Neuronal stem cell (in vitro differentiated cells): ENCODE data around the gene OTOP1.
"Not testable (repeated sequence)": the region's sequence is repeated elsewhere in the genome, so short reads cannot be mapped to it uniquely, and the experiment has no call there.

Experiments used
- DNase-seq: peaks from one replicate; pipeline ENCODE4 v3.0.0-alpha.2; 2013; ENCODE audit warnings: low spot score
- H2AFZ ChIP-seq: one replicate; pipeline ENCODE4 v1.6.1; 2013; ENCODE audit warnings: mild to moderate bottlenecking, low read length, inconsistent platforms
- H2AK5ac ChIP-seq: 2 replicates; pipeline ENCODE4 v1.6.1; 2013; ENCODE audit warnings: low read depth, mild to moderate bottlenecking, inconsistent platforms, low read length, moderate library complexity, mixed read lengths
- H2BK120ac ChIP-seq: 2 replicates; pipeline ENCODE4 v1.6.1; 2013; ENCODE audit warnings: low read depth, mild to moderate bottlenecking, inconsistent platforms, low read length, moderate library complexity, mixed read lengths
- H2BK12ac ChIP-seq: one replicate; pipeline ENCODE4 v1.6.1; 2013; ENCODE audit warnings: low read length, inconsistent platforms
- H2BK15ac ChIP-seq: 2 replicates; pipeline ENCODE4 v1.6.1; 2013; ENCODE audit warnings: mild to moderate bottlenecking, low read length, inconsistent platforms, mixed read lengths
- H2BK5ac ChIP-seq: one replicate; pipeline ENCODE4 v1.6.1; 2013; ENCODE audit warnings: inconsistent platforms, mild to moderate bottlenecking, low read length, moderate library complexity
- H3K14ac ChIP-seq: one replicate; pipeline ENCODE4 v1.6.1; 2013; ENCODE audit warnings: low read length, inconsistent platforms
- H3K18ac ChIP-seq: 2 replicates; pipeline ENCODE4 v1.6.1; 2013; ENCODE audit warnings: low read length, inconsistent platforms
- H3K23ac ChIP-seq: 2 replicates; pipeline ENCODE4 v1.6.1; 2013; ENCODE audit warnings: low read depth, mild to moderate bottlenecking, mixed read lengths, low read length, inconsistent platforms; ENCODE audit not compliant: poor library complexity
- H3K27ac ChIP-seq: replicated peaks from 3 replicates; pipeline ENCODE4 v1.5.1; 2013; ENCODE audit warnings: low read length, inconsistent platforms
- H3K27me3 ChIP-seq, 3 experiments: 2 replicates each; pipeline ENCODE4 v1.6.1; 2013; ENCODE audit warnings: low read length in 3 of 3, mild to moderate bottlenecking in 2 of 3, inconsistent platforms in 1 of 3, low read depth in 1 of 3, mixed read lengths in 1 of 3, moderate library complexity in 1 of 3; ENCODE audit not compliant: control insufficient read depth in 3 of 3, insufficient read depth in 3 of 3
- H3K36me3 ChIP-seq, 2 donors: replicated peaks in 1 of 2; 2 replicates each; pipeline ENCODE4 v1.6.1; 2013; ENCODE audit warnings: low read length in 2 of 2; ENCODE audit not compliant: control insufficient read depth in 2 of 2, insufficient read depth in 2 of 2
- H3K4ac ChIP-seq: 2 replicates; pipeline ENCODE4 v1.6.1; 2013; ENCODE audit warnings: inconsistent platforms, mild to moderate bottlenecking, low read length, moderate library complexity
- H3K4me1 ChIP-seq, 2 donors: 1 replicate in 1 of 2; 2 replicates in 1 of 2; pipeline ENCODE4 v1.6.1; 2013; ENCODE audit warnings: low read length in 2 of 2, low read depth in 1 of 2; ENCODE audit not compliant: control insufficient read depth in 2 of 2, insufficient read depth in 1 of 2
- H3K4me2 ChIP-seq: one replicate; pipeline ENCODE4 v1.6.1; 2013; ENCODE audit warnings: mild to moderate bottlenecking, low read length, inconsistent platforms; ENCODE audit not compliant: insufficient read depth, poor library complexity, severe bottlenecking
- H3K4me3 ChIP-seq, 2 donors: 2 replicates each; pipeline ENCODE4 v1.5.1; 2013; ENCODE audit warnings: low read length in 2 of 2, mild to moderate bottlenecking in 2 of 2, inconsistent platforms in 1 of 2, moderate library complexity in 1 of 2
- H3K79me1 ChIP-seq: one replicate; pipeline ENCODE4 v1.6.1; 2013; ENCODE audit warnings: low read depth, mild to moderate bottlenecking, inconsistent platforms, low read length, moderate library complexity
- H3K9ac ChIP-seq: one replicate; pipeline ENCODE4 v1.6.1; 2013; ENCODE audit warnings: mild to moderate bottlenecking, low read depth, low read length, inconsistent platforms; ENCODE audit not compliant: poor library complexity
- H3K9me3 ChIP-seq, 2 donors: replicated peaks in 1 of 2; 2 replicates each; pipeline versions ENCODE3 to v1.6.1; 2013; ENCODE audit warnings: low read length in 2 of 2, mild to moderate bottlenecking in 2 of 2, inconsistent platforms in 1 of 2, low read depth in 1 of 2, mixed read lengths in 1 of 2, moderate library complexity in 1 of 2; ENCODE audit not compliant: control insufficient read depth in 2 of 2, insufficient read depth in 1 of 2
- H4K8ac ChIP-seq: one replicate; pipeline ENCODE4 v1.6.1; 2013; ENCODE audit warnings: low read depth, mild to moderate bottlenecking, inconsistent platforms, low read length, moderate library complexity
- H4K91ac ChIP-seq: one replicate; pipeline ENCODE4 v1.6.1; 2013; ENCODE audit warnings: low read length, low read depth, mild to moderate bottlenecking, inconsistent platforms; ENCODE audit not compliant: poor library complexity
- WGBS, 2 donors: extraction: QIAGEN DNeasy Blood & Tissue Kit; methylation state at CpG; one replicate each; pipeline ENCODE4 v1.1.7; 2013; ENCODE audit warnings: missing lambda C conversion rate in 2 of 2, mixed read lengths in 1 of 2; ENCODE audit not compliant: insufficient read length in 2 of 2, insufficient replicate concordance in 1 of 2; ENCODE audit errors: extremely low coverage in 2 of 2; 5-methylcytosine and 5-hydroxymethylcytosine counted together

Gene OTOP1

DNA sequence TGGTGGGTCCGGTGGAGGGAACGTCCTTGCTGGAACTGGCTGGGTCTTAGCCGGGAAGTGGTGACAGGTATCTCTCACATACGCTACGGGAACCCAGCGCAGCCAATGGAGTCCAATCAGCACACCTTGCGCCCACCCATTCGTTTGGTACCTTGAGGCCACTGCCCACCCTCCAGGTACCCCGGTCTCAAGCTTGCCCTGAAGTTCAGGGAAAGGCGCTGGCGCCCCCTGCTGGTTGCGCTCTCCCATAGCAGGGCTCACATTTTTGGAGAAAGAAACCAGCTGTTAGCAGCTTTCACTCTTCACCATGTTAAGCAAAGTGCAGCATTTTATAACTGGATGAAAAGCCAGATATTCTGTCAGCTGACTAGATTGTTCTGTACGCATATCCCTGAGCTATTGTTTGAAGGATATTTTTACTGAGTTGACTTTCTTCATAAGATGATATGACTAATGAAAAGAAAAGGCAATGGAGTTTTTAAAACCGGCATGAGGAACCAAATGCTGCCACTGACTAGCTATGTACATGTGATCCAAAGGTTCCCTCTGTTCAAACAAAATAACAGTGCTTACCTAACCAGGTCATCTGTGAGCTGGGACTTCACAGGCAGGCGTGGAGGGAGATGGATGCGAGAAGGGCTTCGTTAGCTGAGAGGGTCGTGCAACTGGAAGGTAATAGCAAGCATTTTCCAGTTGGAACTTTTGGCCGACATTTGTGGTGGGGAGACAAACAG, 43.7 kb downstream of the OTOP1 start:
- peak; percentile 31 for DNase-seq
- Histone ChIP-seq H4K91ac (no peak overlapping the region), H4K8ac (no peak overlapping the region)

DNA sequence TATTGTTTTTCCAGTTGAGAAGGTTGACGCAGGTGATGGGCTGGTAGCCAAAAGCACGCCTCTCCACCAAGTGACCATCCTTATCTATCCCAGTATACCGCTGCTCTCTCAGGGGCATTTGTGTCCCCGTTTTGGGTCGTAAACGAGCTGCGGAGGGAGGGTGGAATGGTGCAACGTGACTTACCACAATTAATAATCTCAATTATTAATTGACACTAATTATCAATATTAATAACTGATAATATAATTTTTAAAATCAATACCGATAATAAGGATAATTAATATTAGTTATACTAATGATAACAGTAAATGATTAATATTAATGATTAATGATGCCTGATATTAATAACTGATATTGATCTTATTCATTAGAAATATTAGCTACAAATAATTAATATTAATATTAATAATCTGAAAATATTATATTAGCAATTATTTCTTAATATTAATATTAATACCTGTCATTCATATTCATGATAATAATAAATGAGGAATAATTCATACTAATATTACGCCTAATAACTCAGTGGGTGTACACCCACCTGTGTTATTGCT, 56.1 kb downstream of the OTOP1 start:
- Histone ChIP-seq H2BK120ac (no peak overlapping the region), H3K18ac (no peak overlapping the region), H3K4me1 (peaks cover 0 to 4% of the 10 kb centered on the region in 2 donors), H4K8ac (no peak overlapping the region), H3K4me2 (no peak overlapping the region), H2AK5ac (no peak overlapping the region), H2BK5ac (no peak overlapping the region), H3K4me3 (no peak overlapping the region), H3K79me1 (no peaks in the 10 kb centered on the region), H2BK15ac (no peak overlapping the region), H2BK12ac (peak overlapping the region; percentile 58), H3K36me3 (no peaks in the 10 kb centered on the region), H3K4ac (no peak overlapping the region), H3K27me3 (peaks cover 0 to 8% (median 0%) of the 10 kb centered on the region in 3 experiments), H4K91ac (no peak overlapping the region), H3K23ac (no peak overlapping the region), H2AFZ (no peak overlapping the region), H3K9ac (no peak overlapping the region), H3K27ac (no peak overlapping the region), H3K14ac (no peak overlapping the region), H3K9me3 (no peaks in the 10 kb centered on the region)
- WGBS, 2 donors, result no CpG with 5 or more reads among the region's 10 CpGs
- no peak for DNase-seq

More for the DNA sequence above, 43.7 kb downstream of the OTOP1 start:
- Histone ChIP-seq H2BK120ac (no peak overlapping the region), H2BK12ac (no peak overlapping the region), H3K14ac (no peak overlapping the region), H3K79me1 (no peaks in the 10 kb centered on the region), H3K27me3 (peaks cover 0 to 6% (median 0%) of the 10 kb centered on the region in 3 experiments), H3K36me3 (no peaks in the 10 kb centered on the region), H3K4me2 (no peak overlapping the region), H2AK5ac (peak overlapping the region; percentile 77), H3K18ac (no peak overlapping the region), H2AFZ (no peak overlapping the region), H3K4me1 (no peaks in the 10 kb centered on the region), H3K4me3 (no peak overlapping the region), H3K9ac (peak overlapping the region; percentile 34), H3K27ac (no peak overlapping the region), H3K23ac (no peak overlapping the region), H3K9me3 (no peaks in the 10 kb centered on the region), H2BK5ac (no peak overlapping the region), H3K4ac (no peak overlapping the region), H2BK15ac (no peak overlapping the region)
- no CpG with 5 or more reads among the region's 19 CpGs for WGBS, 2 donors

- H2AFZ ChIP-seq, DNase-seq, H3K23ac ChIP-seq, H2BK12ac ChIP-seq, H2AK5ac ChIP-seq, H3K9ac ChIP-seq, H3K14ac ChIP-seq, H4K8ac ChIP-seq, H3K9me3 ChIP-seq, H3K4ac ChIP-seq, H3K27me3 ChIP-seq, H3K4me3 ChIP-seq, H2BK5ac ChIP-seq, H3K4me1 ChIP-seq, H3K4me2 ChIP-seq, H3K79me1 ChIP-seq, H2BK120ac ChIP-seq, H4K91ac ChIP-seq, H2BK15ac ChIP-seq, H3K36me3 ChIP-seq: not testable (repeated sequence)
- Histone ChIP-seq H3K27ac (peak overlapping the region; percentile 34), H3K18ac (peak overlapping the region; percentile 1)
- WGBS, 2 donors, result no CpG with 5 or more reads among the region's 19 CpGs
Observed at GRCh38 chr4:4167981-4168780, 58.5 kb downstream of the OTOP1 start.

- not testable (repeated sequence) for H3K36me3 ChIP-seq, H2BK15ac ChIP-seq
- no CpG with 5 or more reads among the region's 13 CpGs for WGBS, 2 donors
Observed at GRCh38 chr4:4166986-4167385, 59.7 kb downstream of the OTOP1 start.

More at GRCh38 chr4:4166986-4167385, 59.7 kb downstream of the OTOP1 start:
- not testable (repeated sequence) for H2AK5ac ChIP-seq, H3K9me3 ChIP-seq, H2BK12ac ChIP-seq, H3K4me2 ChIP-seq, H3K4me1 ChIP-seq, H3K14ac ChIP-seq, H3K9ac ChIP-seq, H3K79me1 ChIP-seq, H2BK120ac ChIP-seq, DNase-seq, H3K4ac ChIP-seq, H3K27me3 ChIP-seq, H3K27ac ChIP-seq, H4K91ac ChIP-seq, H3K23ac ChIP-seq, H3K18ac ChIP-seq, H3K4me3 ChIP-seq, H4K8ac ChIP-seq, H2AFZ ChIP-seq, H2BK5ac ChIP-seq
